GM18499 (cell line): ENCODE measurements around the gene FOXP1.
"Not testable (repeated sequence)": the region's sequence is repeated elsewhere in the genome, so short reads cannot be mapped to it uniquely, and the experiment has no call there.

Experiments used
- ATAC-seq: cut with Tn5 transposase; IDR thresholded peaks from one replicate; pipeline ENCODE4 v1.9.1; 2021; ENCODE audit warnings: moderate number of reproducible peaks; ENCODE audit not compliant: insufficient read depth, unreplicated experiment

FOXP1 gene

DNA sequence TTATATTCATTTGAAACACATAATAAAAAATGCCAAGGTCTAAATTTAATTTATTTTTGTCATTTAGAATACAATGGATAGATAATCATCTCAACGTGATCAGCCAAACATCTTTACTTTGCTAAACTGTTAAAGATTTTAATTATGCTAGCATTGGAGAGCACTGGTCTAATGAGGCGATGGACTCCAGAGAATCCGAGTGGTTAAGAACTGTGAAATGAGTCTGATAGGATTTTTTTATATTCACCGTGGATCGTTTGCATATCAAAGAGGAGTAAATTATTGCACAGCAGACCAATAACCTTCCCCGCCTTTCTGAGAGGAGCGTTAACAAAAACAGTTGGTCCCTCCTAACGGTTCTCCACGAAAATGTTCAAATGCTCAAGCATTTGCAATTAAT lies 540.8 kb downstream of the FOXP1 start:
- no peak for ATAC-seq

GRCh38 chr3:71041371-71041770 lies 542.2 kb downstream of the FOXP1 start:
- ATAC-seq = no peak

- no peak for ATAC-seq
Observed at GRCh38 chr3:71039332-71039731, 544.2 kb downstream of the FOXP1 start.

DNA sequence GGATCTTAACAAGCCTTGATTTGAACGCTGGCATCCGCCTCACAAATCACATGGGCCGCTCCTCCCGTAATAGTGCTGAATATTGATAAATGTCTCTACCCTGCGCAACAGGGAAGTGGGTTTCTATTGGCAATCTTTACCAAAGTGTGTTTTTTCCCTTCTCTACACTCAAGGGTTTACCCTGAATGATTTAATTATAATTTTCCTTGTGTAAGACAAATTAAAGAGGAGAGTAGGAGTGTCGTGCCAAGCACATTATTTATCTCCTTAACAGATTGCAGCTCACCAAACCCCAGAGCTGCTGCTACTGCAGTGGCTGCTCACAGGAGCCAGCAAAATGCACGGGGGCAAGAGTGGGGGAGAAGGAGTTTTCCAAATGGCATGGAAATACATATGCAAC lies 545.8 kb downstream of the FOXP1 start:
- ATAC-seq = no peak

DNA sequence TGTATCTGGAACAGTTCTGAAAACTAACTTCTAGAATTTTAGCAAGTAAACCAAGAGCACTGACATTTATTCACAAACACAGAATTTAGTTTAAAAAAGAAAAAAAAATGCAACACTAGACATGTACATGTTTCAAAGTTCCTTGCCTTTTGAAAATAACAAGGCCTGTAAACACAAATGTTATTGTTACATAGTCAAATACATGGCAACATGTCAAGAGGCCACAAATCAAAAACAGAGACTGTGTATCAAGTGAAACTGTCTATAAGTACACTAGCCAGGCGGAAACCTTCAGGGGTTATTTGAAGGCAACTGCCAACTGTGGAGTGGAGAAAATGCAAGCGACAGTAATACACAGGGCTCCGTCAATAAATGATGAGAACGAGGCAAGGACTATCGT lies 547.6 kb downstream of the FOXP1 start:
- no peak for ATAC-seq

- ATAC-seq = no peak
Observed at GRCh38 chr3:71035314-71035713, 548.2 kb downstream of the FOXP1 start.

DNA sequence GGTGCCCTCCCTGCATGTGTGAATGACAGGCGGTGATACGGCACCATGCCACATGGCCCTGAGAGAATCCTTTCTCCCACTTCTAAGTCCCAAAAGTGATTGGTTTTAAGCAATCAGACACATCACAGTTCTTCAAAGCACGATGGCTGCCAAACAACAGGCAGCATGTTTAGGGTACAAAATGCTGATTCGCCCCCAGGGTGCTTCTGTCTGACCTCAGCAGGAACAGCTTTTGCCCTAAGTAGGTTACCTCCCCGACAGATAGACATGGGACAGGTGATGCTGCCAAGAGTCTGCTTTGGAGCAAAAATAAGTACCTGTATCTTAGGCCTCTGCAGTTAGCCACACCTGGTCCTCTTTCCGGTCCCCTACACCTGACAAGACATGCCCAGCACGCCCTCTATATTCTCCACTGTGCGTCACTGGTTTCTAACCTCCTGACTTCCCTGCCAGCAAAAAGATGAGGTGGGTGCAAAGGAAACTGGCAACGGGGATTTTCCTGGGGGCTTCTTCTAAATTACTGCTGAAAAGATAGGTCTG lies 549.8 kb downstream of the FOXP1 start:
- ATAC-seq = no peak

GRCh38 chr3:71031914-71032521 lies 551.5 kb downstream of the FOXP1 start:
- ATAC-seq = no peak

DNA sequence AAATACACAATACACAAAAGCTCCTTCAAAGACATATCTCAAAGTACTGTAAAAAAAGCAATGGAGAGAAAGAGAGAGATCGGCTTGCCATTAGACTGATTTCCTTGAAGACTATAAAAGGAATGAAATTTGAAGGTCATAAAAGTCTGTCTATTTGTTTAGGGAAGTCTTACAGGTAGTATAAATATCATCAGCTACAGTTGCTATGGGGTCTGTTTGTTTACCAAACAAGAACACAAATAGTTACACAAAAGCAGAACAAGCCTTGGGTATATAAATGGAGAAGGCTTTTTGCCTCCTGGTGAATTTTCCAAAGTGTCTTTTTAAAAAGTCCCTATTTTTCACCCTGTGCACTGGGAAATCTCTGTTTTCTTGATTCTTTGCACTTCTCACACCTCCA lies 552.3 kb downstream of the FOXP1 start:
- no peak for ATAC-seq

GRCh38 chr3:71030748-71031147 lies 552.8 kb downstream of the FOXP1 start:
- no peak for ATAC-seq

DNA sequence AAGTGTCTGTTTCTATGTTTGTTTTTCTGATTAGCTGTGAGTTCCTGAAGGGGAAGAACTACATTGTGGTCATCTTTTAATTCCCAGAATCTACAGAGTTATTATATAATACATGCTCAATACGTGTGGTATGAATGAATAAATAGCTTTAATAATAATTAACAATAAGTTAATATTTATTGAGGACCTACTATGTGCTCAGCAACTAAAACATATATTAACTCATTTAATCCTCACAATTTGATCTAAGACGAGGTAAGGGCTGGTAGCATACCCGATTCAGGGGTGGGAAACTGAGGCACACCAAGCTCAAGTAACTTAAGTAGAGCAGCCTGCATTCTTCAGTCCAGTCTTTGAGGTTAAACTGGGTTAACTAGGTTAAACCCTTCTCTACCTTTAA lies 553.8 kb downstream of the FOXP1 start:
- ATAC-seq = no peak

DNA sequence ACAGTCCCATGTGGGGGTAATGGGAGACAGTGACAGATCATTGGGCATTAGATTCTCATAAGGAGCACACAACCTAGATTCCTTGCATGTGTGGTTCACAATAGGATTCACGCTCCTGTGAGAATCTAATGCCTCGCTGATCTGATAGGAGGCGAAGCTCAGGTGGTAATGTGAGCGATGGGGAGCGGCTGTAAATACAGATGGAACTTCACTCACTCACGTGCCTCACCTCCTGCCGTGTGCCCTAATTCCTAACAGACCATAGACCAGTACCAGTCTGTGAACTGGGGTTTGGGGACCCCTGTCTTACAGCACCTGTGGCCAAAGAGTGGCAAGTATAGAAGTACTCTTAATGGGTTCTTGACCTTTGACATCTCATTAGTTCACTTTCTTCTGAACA lies 554.7 kb downstream of the FOXP1 start:
- no peak for ATAC-seq

DNA sequence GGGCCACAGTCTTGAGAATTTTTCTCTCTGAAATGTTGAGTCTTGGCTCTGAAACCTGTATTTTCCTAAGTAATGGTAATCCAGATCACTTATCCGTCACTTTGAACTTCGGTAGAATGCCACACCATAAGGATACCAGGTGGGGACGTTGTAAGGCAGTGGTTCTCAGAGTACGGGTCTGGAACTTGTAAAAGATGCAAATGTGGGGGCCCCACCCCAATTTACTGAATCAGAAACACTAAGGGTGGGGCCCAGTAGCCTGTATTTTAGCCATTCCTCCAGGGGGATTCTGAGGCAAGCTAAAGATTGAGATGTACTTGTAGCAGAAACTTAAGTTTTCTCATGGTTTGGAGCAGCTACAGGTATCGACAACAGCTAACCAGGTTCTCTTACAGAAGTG lies 555.3 kb downstream of the FOXP1 start:
- no peak for ATAC-seq

GRCh38 chr3:71026634-71027578 lies 556.6 kb downstream of the FOXP1 start:
- no peak for ATAC-seq

GRCh38 chr3:71025516-71025915 lies 558.0 kb downstream of the FOXP1 start:
- no peak for ATAC-seq

DNA sequence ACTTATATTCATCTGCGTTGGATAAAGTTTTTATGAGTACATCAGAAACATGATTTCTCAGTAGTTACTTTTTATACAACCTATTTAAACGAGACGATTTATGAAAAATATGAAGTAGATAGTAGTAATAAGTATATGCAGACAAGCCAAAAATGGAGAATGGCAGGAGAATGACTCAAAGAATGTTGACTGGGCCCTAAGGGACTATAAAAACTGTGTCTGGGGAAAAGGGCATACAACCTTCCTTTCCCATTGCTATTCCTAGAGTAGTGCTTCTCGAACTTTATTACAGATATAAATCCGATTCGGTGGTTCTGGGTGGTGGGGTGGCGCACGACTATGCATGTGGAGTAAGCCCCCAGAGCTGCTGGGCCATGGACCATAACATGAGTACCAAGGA lies 558.5 kb downstream of the FOXP1 start:
- no peak for ATAC-seq

DNA sequence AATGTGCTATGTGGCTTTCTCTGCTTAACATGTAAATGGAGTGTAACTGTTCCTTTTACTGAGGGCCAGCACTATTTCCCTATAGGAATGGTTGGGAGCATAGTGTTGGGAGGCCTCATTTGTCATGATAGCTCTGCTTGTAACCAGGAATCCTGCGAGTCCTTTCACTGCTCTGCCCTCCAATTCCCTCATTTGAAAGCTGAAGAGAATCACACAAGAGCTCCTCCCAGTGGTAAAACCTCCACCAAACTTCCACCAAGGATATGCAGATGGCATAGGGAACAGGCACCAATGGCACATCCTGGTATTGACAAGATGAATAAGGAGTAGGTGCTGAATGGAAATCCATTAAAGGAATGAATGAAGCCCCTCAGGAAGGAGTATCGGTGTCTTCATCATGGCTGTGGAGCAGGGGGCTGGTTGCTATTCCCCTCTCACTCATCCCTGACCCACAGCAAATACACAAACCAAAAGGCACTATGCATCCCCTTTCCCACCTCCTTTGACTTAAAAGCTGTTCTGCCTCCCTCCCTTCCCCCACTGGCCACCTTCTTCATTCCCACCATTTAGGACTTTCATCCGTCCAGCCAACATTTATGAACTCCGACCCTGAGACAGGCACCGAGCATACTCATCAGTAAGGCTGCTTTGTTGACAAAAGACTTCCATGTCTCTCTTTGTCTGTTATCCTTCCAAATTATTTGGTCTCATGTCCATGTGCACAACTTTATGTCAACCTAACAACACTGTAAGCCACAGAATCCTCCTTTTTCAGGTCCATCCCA lies 560.8 kb downstream of the FOXP1 start:
- no peak for ATAC-seq

- no peak for ATAC-seq
Observed at GRCh38 chr3:71018799-71019198, 564.7 kb downstream of the FOXP1 start.

DNA sequence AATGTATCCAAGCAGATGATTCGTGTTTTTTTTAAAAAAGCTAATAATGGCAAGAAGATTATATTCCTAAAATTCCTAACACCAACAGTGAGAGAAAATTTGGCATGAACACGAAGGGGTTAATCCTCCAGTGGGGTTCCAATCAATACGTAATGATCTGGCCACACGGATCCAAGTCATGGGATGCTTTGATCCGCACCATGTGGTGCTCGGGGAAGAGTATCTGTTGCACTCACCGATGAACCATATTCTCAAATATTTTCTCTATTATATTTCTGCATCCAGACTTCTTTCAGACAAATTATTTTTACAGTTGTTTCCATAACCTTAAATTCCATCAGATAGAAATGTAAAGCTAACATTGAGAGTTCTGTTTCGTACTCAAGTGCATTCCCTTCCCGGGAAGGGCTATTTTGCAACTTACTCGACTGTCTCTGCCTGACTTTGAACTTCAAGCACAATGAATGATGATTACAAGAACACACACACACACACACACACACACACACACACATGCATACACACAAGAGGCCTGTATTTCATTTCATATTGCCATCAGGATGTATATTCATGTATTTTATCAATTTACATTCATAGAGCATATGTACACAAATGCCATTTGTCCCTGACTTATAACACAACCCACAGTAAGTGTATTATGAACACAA lies 567.2 kb downstream of the FOXP1 start:
- ATAC-seq = no peak

DNA sequence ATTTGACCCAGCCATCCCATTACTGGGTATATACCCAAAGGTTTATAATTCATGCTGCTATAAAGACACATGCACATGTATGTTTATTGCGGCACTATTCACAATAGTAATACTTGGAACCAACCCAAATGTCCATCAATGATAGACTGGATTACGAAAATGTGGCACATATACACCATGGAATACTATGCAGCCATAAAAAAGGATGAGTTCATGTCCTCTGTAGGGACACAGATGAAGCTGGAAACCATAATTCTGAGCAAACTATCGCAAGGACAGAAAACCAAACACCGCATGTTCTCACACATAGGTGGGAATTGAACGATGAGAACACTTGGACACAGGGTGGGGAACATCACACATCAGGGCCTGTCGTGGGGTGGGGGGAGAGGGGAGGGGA lies 568.9 kb downstream of the FOXP1 start:
- not testable (repeated sequence) for ATAC-seq
